OCI-M2 (cell line): ENCODE measurements around the gene C3orf70.
"Not testable (repeated sequence)": the region's sequence is repeated elsewhere in the genome, so short reads cannot be mapped to it uniquely, and the experiment has no call there.

Experiments
- DNase-seq: peaks from one replicate; lab custom pipeline; 2025; ENCODE audit not compliant: unreplicated experiment; lab: John Stamatoyannopoulos, UW

Gene C3orf70

DNA sequence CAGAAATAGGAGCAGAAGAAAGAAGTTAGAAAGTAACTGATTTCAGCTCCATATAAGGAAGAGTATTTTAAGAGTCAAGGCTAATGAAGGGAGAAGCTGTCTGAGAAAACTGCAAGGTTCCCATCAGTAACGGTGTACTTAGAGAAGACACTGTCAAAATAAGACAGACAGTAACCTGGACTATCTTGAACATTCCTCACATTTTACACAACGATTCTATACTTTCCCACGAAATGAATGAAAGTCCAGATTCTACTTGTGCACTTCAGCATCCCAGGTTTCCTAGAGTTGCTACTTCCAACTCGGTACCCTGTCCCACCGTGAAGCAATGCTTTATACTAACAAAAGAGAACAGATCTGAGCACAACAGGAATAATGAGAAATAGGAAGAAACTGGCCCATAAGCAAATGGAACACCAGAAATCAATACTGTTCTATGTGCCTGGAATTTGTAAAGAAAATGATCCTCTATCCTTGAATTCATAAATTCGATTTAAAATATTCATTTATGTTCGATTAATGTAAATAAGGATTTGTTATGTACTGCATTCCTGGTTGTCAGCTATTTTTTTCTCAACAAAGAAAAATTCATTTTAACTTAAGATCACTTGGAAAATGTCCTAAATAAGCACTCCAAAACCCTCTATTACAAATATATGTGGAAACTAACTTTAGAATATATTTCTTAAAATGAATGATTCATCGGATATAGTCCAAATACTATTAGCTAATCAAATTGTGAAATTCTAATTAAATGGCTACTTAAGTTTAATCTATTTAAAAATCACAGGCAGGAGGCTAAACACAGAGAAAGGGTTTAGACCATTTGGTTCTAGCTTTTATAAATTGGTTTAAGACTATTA, 1.5 kb downstream of the C3orf70 start:
- no peak for DNase-seq

- no peak for DNase-seq
These were observed 2.3 kb downstream of the C3orf70 start for GRCh38 chr3:185150561-185150960.

GRCh38 chr3:185149591-185149990, 3.3 kb downstream of the C3orf70 start:
- no peak for DNase-seq

DNA sequence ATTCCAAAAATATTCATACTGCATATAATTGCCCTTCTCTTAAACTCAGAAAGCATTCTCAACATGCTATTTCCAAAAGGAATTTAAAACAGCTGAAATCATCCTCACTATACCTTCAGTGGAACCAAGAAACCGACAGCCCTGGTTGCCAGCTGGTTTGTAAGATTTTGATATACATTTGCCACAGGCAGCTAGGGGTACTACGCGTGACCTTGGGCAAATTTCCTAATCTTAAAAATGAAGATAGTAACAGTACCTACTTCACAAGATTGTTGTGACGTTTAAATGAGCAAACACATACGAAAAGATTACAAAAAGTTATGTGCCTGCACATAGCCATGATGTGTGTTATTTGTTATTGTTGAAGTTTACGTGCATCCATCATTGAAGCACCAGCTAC, 7.3 kb downstream of the C3orf70 start:
- DNase-seq = no peak

- no peak for DNase-seq
These were observed 8.1 kb downstream of the C3orf70 start for GRCh38 chr3:185144784-185145183.

GRCh38 chr3:185137821-185138220, 15.0 kb downstream of the C3orf70 start:
- DNase-seq = no peak

DNA sequence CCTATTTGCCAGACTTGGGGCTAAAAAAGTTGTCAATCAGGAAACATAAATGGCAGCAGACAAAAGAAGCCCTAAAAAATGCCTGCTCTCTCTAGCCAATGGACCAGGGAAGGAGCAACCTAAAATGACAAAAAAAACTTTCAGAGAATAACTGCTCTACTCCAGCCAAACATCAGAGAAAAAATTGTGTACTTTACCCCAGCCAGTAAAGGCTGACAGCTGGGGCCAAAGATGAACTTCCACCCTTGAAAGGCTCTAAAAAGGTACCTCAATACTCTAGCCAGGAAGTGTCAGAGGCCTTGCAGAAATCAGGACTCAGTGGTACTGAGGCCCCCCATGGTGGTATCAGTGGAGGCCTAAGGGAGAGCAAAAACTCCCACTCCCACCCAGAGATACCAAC, 18.4 kb downstream of the C3orf70 start:
- no peak for DNase-seq

DNA sequence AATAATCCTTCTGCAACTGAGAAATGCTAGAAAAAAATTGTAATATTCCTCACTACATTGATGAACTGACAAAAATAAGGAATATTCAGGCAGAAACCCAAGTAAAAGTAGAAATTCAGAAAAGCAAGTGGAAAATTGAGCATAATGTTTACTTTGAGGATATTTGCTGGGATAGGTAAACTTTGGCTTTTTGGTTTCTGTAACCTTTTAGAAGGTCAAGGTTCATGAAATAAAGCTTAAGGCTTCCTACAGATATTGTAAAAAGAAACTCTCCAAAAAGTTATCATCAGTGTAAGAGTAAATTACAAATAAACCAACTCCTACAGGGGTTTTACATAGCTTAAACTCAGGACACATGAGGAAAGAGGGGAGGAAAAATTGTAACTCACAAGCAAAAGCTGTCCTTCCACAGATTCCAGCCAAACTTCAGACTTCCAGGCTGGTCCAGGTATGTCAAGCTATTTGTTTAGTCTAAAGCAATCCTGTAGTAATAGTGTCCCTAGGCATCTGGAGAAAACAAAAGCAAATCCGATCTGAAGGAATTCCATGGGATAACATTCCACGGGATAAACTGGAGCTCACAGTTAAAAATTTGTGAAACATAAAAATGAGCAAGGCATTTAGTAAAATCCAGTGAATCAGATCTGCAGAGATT, 21.1 kb downstream of the C3orf70 start:
- DNase-seq = no peak

- no peak for DNase-seq
These were observed 23.8 kb downstream of the C3orf70 start for GRCh38 chr3:185129083-185129482.

GRCh38 chr3:185126201-185126600, 26.7 kb downstream of the C3orf70 start:
- DNase-seq = no peak

DNA sequence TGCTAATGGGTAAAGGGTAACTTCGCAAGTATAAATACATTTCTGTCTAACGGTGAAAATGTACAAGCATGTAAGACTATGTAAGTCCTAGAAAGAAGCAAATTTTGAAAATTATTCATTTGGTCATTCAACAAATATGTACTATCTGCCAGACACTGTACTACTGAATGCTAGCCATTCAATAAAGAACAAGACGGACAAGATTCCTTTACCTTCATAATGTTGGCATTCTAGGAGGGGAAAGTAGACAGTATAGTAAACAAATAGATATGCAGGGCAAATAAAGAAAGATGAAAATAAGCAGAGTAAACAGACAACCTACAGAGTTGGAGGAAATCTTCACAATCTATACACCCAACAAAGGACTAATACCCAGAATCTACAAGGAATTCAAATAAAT, 32.7 kb downstream of the C3orf70 start:
- no peak for DNase-seq

DNA sequence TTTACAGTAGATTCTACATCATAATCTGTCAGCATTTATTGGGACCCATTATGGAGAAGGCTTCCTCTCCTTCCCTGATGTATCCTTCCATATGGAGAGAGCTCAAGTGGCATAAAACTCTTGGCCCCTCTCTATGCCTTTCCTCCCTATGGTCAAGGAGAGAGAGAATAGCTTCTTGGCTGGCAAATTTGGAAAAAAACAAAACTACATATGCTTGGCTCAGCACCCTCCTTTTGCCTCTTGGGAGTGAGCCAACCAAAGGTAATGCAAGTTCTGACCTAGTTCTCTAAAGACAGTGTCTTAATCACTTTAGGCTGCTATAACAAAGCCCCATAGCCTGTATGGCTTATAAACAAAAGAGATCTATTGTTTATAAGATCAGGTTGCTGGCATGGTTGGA, 37.5 kb downstream of the C3orf70 start:
- DNase-seq = no peak

DNA sequence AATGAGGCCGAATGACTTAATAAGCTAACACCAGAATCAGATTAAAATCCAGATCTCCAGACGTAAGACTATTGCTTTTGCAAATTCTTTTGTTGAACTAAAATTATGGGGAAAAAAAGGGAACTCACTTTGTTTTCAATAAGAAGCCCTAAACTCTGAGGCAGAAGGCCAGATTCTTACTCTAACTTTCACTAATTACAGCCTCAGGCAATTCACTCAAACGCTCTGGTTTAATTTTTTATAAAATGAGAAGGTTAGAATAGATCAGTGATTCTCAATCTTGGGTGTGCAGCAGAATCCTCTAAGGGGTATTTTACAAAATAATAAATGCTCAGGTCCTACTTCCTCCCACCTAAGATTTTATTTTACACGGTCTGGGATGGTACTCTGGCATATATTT, 38.1 kb downstream of the C3orf70 start:
- no peak for DNase-seq

DNA sequence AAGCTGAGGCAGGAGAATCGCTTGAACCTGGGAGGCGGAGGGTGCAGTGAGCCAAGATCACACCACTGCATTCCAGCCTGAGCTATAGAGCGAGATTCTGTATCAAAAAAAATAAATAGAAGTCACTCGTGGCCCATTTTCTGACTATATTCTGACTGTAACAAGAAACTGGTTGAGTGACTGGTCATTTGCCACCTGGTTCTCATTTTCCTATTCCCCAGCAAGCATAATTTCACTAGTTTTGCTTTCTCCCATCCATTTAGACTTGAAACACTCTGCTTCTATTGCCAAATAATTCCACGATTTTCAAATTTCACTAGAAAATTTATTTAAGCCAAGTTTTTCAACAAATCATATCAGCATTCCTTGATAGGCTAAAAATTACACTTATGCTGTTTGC, 40.7 kb downstream of the C3orf70 start:
- no peak for DNase-seq

DNA sequence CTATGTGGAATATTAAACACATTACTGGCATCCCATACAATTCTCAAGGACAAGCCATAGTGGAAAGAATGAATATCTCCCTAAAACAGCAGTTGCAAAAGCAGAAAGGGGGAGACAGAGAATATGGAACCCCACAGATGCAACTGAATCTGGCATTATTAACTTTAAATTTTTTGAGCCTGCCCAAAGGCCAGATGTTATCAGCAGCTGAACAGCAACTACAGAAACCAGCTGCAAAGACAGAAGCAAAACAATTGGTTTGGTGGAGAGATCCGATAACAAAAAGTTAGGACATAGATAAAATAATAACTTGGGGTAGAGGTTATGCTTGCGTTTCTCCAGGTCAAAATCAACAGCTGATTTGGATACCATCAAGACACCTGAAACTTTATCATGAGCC, 43.8 kb downstream of the C3orf70 start:
- DNase-seq = not testable (repeated sequence)

DNA sequence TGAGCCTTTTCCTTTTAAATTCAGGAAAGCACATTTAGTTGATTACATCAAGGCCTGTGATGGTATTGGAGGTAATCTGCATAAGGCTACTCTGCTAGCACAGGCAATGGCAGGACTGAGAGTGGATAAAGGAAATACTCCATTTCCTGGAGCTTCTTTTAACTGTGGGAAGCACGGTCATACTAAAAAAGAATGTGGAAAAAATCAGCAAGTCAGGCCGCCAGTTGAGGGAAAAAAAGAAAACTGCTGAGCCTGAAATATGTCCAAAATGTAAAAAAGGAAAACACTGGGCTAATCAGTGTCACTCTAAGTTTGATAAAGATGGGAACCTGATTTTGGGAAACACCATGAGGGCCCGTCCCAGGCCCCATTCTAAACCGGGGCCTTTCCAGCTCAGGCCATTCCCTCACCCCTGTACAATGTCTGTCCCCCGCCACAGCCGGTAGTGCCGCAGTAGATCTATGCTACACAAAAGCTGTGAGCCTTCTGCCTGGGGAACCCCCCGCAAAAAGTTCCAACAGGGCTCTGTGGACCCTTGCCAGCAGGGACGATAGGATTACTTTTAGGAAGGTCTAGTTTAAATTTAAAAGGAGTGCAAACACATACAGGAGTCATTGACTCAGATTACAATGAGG, 46.5 kb downstream of the C3orf70 start:
- not testable (repeated sequence) for DNase-seq

- DNase-seq = no peak
These were observed 49.3 kb downstream of the C3orf70 start for GRCh38 chr3:185103359-185104127.

- no peak for DNase-seq
These were observed 58.2 kb downstream of the C3orf70 start for GRCh38 chr3:185094697-185095096.

GRCh38 chr3:185093116-185093515, 59.7 kb downstream of the C3orf70 start:
- DNase-seq = no peak

- no peak for DNase-seq
These were observed 62.0 kb downstream of the C3orf70 start for GRCh38 chr3:185090811-185091210.

- no peak for DNase-seq
These were observed 63.1 kb downstream of the C3orf70 start for GRCh38 chr3:185089751-185090150.
